WTC11 (cell line): ENCODE results near the gene SLC25A11. TPM values are rescaled to one million over a fixed set of nuclear protein-coding genes. Genes with fewer than 3 reads are reported as not detected.

Experiments used
- ATAC-seq: fragments of 200-7000 bp; cut with Tn5 transposase; 2 replicates; pipeline ENCODE4 v1.10.0; 2021; ENCODE audit warnings: mild to moderate bottlenecking, moderate library complexity
- CTCF ChIA-PET: fragments of 300-600 bp; sonication (Branson Sonifier 250); formaldehyde crosslinking; loops from one replicate; lab custom pipeline; 2021; ENCODE audit warnings: antibody characterized with exemption; lab: Charles Lee
- POLR2A ChIA-PET: fragments of 350-600 bp; sonication (Branson Sonifier 250); formaldehyde crosslinking; loops from one replicate; lab custom pipeline; 2021; ENCODE audit warnings: antibody characterized with exemption; lab: Charles Lee
- DNase-seq: peaks from one replicate; pipeline ENCODE4 v3.0.0; 2021; ENCODE audit warnings: low spot score
- H3K27ac Mint-ChIP-seq: 2 replicates; pipeline ENCODE4 v1.8.0; 2021; ENCODE audit warnings: mixed read lengths
- H3K27me3 Mint-ChIP-seq: 2 replicates; pipeline ENCODE4 v1.8.0; 2021; ENCODE audit warnings: low read depth, mild to moderate bottlenecking, moderate library complexity, mixed read lengths
- H3K36me3 Mint-ChIP-seq: 2 replicates; pipeline ENCODE4 v1.8.0; 2021; ENCODE audit warnings: mixed read lengths
- H3K4me1 Mint-ChIP-seq: 2 replicates; pipeline ENCODE4 v1.8.0; 2022; ENCODE audit warnings: mixed read lengths
- H3K4me3 Mint-ChIP-seq: 2 replicates; pipeline ENCODE4 v1.8.0; 2021; ENCODE audit warnings: mild to moderate bottlenecking, moderate library complexity, mixed read lengths
- H3K9me3 Mint-ChIP-seq: 2 replicates; pipeline ENCODE4 v1.8.0; 2021; ENCODE audit warnings: mixed read lengths
- E2F4 ChIP-seq: sonication (generic); formaldehyde crosslinking; IDR thresholded peaks from 2 replicates; pipeline ENCODE4 v1.8.1; 2022; ENCODE audit warnings: low read depth, mild to moderate bottlenecking, moderate library complexity, missing genetic modification reagents, borderline replicate concordance
- EMX1 ChIP-seq: fragments of 250-450 bp; sonication (Bioruptor Pico); IDR thresholded peaks from 2 replicates; pipeline ENCODE4 v1.8.0; 2021; ENCODE audit warnings: mild to moderate bottlenecking
- HMGA2 ChIP-seq: fragments of 250-450 bp; sonication (Bioruptor Pico); IDR thresholded peaks from 2 replicates; pipeline ENCODE4 v1.4.0; 2021; ENCODE audit warnings: mild to moderate bottlenecking, moderate library complexity
- MAX ChIP-seq: sonication (generic); formaldehyde crosslinking; IDR thresholded peaks from 2 replicates; pipeline ENCODE4 v1.8.0; 2022; ENCODE audit warnings: mild to moderate bottlenecking, missing genetic modification reagents
- MYBL2 ChIP-seq: sonication (generic); formaldehyde crosslinking; IDR thresholded peaks from 2 replicates; pipeline ENCODE4 v1.8.1; 2023; ENCODE audit warnings: mild to moderate bottlenecking, moderate library complexity, missing genetic modification reagents
- OVOL2 ChIP-seq: fragments of 250-450 bp; sonication (Bioruptor Pico); IDR thresholded peaks from 2 replicates; pipeline ENCODE4 v1.9.0; 2021; ENCODE audit warnings: mild to moderate bottlenecking, borderline replicate concordance
- PRDM15 ChIP-seq: sonication (generic); formaldehyde crosslinking; IDR thresholded peaks from 2 replicates; pipeline ENCODE4 v1.8.0; 2022; ENCODE audit warnings: missing genetic modification reagents
- PRRX2 ChIP-seq: fragments of 250-450 bp; sonication (Bioruptor Pico); IDR thresholded peaks from 2 replicates; pipeline ENCODE4 v1.8.0; 2021; ENCODE audit warnings: mild to moderate bottlenecking
- TCF7 ChIP-seq: sonication (generic); formaldehyde crosslinking; IDR thresholded peaks from 2 replicates; pipeline ENCODE4 v1.8.0; 2022; ENCODE audit warnings: mild to moderate bottlenecking, low read depth, missing genetic modification reagents, moderate library complexity
- ZNF425 ChIP-seq: fragments of 250-450 bp; sonication (Bioruptor Pico); conservative IDR thresholded peaks from 2 replicates; pipeline ENCODE4 v1.9.0; 2021; ENCODE audit warnings: mild to moderate bottlenecking
- total RNA-seq: library from RNA; stranded (reverse); gene quantifications from 3 replicates; pipeline ENCODE4 v1.2.3, GENCODE V29; 2021

The SLC25A11 gene
- total RNA-seq, 1 experiment from 2014 or later, result 73.7 TPM

GRCh38 chr17:4974115-4974670 lies 34.3 kb upstream of the SLC25A11 start (continued):
- no peak for TF ChIP-seq MYBL2 (CRISPR knock-in tag)
- no peak for TF ChIP-seq E2F4
- no peak for TF ChIP-seq EMX1 (CRISPR knock-in tag)
- no peak for TF ChIP-seq PRRX2 (CRISPR knock-in tag)

GRCh38 chr17:4973256-4974114 lies 33.6 kb upstream of the SLC25A11 start:
- ATAC-seq (no peak), DNase-seq (no peak)
- peak overlapping the region; percentile 49; the same call in 1 of the 2 replicates for H3K27ac Mint-ChIP-seq
- no peak overlapping the region for H3K4me3 Mint-ChIP-seq
- H3K36me3 Mint-ChIP-seq, result peaks cover 5% of the 10 kb centered on the region
- ChIA-PET CTCF (interaction anchor here (1.0 to 1.2 kb wide), 2 partner anchors 64 to 88 kb away, joined by 3 to 4 read pairs; no protein-coding TSS in a partner anchor), POLR2A (interaction anchor here (0.6 to 1.7 kb wide), 3 partner anchors 13 to 64 kb away, joined by 3 to 5 read pairs (median 3); no protein-coding TSS in a partner anchor)
- no peaks in the 10 kb centered on the region for H3K9me3 Mint-ChIP-seq
- peaks cover 70% of the 10 kb centered on the region for H3K27me3 Mint-ChIP-seq
- H3K4me1 Mint-ChIP-seq, result peaks cover 24% of the 10 kb centered on the region
- TF ChIP-seq OVOL2 (CRISPR knock-in tag) (no peak), ZNF425 (CRISPR knock-in tag) (no peak), HMGA2 (CRISPR knock-in tag) (no peak), PRDM15 (CRISPR knock-in tag) (no peak)

GRCh38 chr17:4972752-4973151 lies 32.9 kb upstream of the SLC25A11 start:
- peak overlapping the region; percentile 66 for H3K27ac Mint-ChIP-seq
- DNase-seq, result peak; percentile 40
- H3K9me3 Mint-ChIP-seq, result no peaks in the 10 kb centered on the region
- H3K4me1 Mint-ChIP-seq, result peaks cover 24% of the 10 kb centered on the region
- TF ChIP-seq MAX (CRISPR knock-in tag) (0 out of 2 replicates have a peak, but pooled peaks have one; percentile 30), TCF7 (CRISPR knock-in tag) (no peak)
- H3K4me3 Mint-ChIP-seq, result no peak overlapping the region
- ChIA-PET POLR2A (interaction anchor here (1.2 to 1.7 kb wide), 2 partner anchors 14 to 64 kb away, joined by 3 to 5 read pairs; no protein-coding TSS in a partner anchor), CTCF (interaction anchor here (1.0 to 1.2 kb wide), 2 partner anchors 64 to 89 kb away, joined by 3 to 4 read pairs; no protein-coding TSS in a partner anchor)
- peak; percentile 46 for ATAC-seq
- H3K27me3 Mint-ChIP-seq, result peaks cover 63% of the 10 kb centered on the region
- peaks cover 5% of the 10 kb centered on the region for H3K36me3 Mint-ChIP-seq
